Endothelial cell of hepatic sinusoid (primary cell): ENCODE data around the gene SCYL2.
"Not testable (repeated sequence)": the region's sequence is repeated elsewhere in the genome, so short reads cannot be mapped to it uniquely, and the experiment has no call there.

Experiments used
- in situ Hi-C: cut with HindIII; loops from 2 replicates; pipeline ENCODE4 v1.10.0; 2017; ENCODE audit warnings: low sequenced_read_pairs

Gene SCYL2, protein sequence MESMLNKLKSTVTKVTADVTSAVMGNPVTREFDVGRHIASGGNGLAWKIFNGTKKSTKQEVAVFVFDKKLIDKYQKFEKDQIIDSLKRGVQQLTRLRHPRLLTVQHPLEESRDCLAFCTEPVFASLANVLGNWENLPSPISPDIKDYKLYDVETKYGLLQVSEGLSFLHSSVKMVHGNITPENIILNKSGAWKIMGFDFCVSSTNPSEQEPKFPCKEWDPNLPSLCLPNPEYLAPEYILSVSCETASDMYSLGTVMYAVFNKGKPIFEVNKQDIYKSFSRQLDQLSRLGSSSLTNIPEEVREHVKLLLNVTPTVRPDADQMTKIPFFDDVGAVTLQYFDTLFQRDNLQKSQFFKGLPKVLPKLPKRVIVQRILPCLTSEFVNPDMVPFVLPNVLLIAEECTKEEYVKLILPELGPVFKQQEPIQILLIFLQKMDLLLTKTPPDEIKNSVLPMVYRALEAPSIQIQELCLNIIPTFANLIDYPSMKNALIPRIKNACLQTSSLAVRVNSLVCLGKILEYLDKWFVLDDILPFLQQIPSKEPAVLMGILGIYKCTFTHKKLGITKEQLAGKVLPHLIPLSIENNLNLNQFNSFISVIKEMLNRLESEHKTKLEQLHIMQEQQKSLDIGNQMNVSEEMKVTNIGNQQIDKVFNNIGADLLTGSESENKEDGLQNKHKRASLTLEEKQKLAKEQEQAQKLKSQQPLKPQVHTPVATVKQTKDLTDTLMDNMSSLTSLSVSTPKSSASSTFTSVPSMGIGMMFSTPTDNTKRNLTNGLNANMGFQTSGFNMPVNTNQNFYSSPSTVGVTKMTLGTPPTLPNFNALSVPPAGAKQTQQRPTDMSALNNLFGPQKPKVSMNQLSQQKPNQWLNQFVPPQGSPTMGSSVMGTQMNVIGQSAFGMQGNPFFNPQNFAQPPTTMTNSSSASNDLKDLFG

GRCh38 chr12:100266835-100267602 lies at the start of gene SCYL2, which contains the start of gene DEPDC4:
SCYL2 (plus strand) TSS chr12:100267177; CDS start chr12:100282971, 15,794 bp downstream.
DEPDC4 (minus strand) TSS chr12:100267079; CDS start chr12:100267076, 3 bp downstream.
- in situ Hi-C loops, result no loop called here

- in situ Hi-C loops, result no loop called here
These were observed 47.5 kb upstream of the SCYL2 start for GRCh38 chr12:100219328-100220109.

DNA sequence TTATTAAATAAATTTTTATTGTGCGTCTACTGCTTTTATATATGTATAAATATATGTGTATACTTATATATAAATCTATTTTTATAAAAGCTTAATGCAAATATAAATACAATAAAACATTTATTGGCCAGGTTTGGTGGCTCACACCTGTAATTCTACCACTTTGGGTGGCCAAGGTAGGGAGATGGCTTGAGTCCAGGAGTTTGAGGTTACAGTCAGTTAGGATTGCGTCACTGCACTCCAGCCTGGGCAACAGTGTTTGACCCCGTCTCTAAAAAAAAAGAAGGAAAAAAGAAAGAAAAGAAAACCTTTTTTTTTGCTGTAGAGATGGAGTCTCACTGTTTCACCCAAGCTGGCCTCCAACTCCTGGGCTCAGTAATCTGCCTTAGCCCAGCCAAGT lies 45.5 kb upstream of the SCYL2 start:
- in situ Hi-C loops, result no loop called here

DNA sequence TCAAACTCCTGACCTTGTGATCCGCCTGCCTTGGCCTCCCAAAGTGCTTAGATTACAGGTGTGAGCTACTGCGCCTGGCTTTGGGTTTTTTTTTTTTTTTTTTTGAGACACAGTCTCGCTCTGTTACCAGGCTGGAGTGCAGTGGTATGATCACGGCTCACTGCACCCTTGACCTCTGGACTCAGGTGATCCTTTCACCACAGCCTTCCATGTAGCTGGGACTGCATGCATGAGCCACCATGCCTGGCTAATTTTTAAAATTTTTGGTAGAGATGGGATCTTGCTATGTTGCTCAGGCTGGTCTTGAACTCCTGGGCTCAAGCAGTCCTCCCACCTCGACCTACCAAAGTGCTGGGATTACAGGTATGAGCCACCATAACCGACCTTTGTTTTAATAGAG lies 44.8 kb upstream of the SCYL2 start:
- in situ Hi-C loops, result not testable (repeated sequence)

DNA sequence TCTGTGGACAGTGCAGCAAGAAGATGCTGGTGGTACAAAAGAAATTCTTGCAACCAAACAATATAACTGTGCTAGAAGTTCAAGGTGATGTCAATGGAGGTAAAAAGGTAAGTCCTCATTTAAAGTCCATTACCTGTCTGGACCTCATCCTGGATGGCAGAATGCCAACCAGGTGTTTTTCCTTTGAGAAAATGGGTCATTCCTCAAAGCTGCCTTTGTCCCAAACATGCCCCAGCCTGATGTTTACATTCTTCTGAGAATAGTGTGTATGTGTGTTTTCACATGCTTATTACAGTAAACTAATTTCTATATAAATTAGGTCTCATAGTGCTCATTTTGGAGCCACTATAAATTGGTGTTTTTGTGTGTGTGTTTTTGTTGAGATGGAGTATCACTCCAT lies 41.5 kb upstream of the SCYL2 start:
- in situ Hi-C loops, result loop anchor here (5.0 kb wide), 2 partner anchors 102 to 337 kb away; no protein-coding TSS in a partner anchor

- in situ Hi-C loops, result loop anchor here (5.0 kb wide), 2 partner anchors 98 to 333 kb away; no protein-coding TSS in a partner anchor
These were observed 37.8 kb upstream of the SCYL2 start for GRCh38 chr12:100229036-100229635.

GRCh38 chr12:100229876-100230275 lies 37.1 kb upstream of the SCYL2 start:
- in situ Hi-C loops, result loop anchor here (5.0 kb wide), 2 partner anchors 97 to 332 kb away; no protein-coding TSS in a partner anchor

DNA sequence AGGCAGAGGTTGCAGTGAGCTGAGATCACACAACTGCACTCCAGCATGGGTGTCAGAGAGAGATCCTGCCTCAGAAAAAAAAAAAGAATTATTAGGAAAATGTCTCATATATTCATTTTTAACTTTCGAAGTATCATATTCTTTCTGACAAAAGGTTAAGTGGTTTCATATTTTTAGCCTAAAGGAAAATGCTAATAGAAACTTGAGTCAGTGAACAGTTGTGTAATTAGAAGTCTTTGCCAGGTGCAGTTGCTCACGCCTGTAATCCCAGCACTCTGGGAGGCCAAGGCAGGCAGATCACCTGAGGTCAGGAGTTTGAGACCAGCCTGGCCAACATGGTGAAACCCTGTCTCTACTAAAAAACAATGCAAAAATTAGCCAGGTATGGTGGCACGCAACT lies 35.1 kb upstream of the SCYL2 start:
- in situ Hi-C loops, result not testable (repeated sequence)

DNA sequence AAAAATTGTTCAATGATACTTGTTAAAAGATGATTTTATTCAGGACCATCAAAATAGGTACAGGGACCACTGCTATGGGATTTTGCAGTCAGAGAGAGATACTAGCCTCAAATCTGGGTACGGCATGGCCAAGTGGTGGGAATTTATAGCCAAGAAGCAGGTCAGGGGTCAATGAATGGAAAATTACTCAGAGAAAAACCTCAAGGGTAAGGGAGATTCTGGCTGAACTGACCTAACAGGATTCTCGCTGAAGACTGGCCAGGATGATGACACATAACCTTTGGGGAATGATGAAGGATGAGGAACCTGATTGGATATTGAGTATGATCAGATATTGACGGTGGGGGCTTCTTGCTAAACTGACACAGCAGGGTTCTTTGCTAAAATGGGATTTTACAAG lies 32.8 kb upstream of the SCYL2 start:
- in situ Hi-C loops, result no loop called here

GRCh38 chr12:100234591-100235304 lies 32.2 kb upstream of the SCYL2 start:
- in situ Hi-C loops, result no loop called here

- in situ Hi-C loops, result no loop called here
These were observed 28.2 kb upstream of the SCYL2 start for GRCh38 chr12:100238801-100239200.

- in situ Hi-C loops, result no loop called here
These were observed 27.4 kb upstream of the SCYL2 start for GRCh38 chr12:100239589-100239988.

DNA sequence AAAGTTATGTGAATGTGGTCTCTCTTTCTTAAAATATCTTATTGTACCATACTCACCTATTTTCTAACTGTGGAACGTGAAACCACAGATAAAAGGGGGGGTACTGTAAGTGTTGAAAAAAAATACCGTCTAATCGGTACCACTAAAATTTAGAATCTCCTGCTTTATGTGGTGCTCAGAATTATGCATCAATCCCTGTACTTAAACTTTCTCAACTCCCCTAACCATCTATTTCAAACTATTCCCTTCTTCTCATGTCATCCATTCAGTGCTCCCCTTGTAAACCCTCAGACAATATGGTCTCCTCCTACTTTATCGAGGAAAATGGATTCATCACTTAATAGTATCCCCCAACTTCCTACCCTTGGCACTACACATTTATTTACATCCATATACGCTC lies 23.8 kb upstream of the SCYL2 start:
- in situ Hi-C loops, result no loop called here

DNA sequence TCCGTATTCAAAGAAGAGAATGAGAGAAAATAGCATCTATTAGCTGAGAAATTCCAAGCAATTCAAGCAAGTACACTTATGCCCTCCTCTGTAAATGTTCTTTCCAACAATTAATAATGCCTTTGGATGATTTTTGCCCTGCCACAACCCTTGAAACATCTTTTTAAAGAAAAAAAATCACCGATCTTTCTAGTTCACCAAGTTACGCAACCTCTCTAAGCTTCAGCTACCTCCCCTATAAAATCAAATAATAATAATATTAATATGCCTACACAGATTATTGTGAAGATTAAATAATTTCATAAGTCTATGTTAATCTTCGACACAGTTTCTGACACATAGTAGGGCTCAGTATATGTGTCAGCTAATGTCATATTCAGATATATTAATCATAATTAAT lies 19.2 kb upstream of the SCYL2 start:
- in situ Hi-C loops, result no loop called here

GRCh38 chr12:100248886-100249285 lies 18.1 kb upstream of the SCYL2 start:
- in situ Hi-C loops, result no loop called here

- in situ Hi-C loops, result no loop called here
These were observed 17.0 kb upstream of the SCYL2 start for GRCh38 chr12:100249941-100250340.

- in situ Hi-C loops, result no loop called here
These were observed 15.1 kb upstream of the SCYL2 start for GRCh38 chr12:100251917-100252316.

DNA sequence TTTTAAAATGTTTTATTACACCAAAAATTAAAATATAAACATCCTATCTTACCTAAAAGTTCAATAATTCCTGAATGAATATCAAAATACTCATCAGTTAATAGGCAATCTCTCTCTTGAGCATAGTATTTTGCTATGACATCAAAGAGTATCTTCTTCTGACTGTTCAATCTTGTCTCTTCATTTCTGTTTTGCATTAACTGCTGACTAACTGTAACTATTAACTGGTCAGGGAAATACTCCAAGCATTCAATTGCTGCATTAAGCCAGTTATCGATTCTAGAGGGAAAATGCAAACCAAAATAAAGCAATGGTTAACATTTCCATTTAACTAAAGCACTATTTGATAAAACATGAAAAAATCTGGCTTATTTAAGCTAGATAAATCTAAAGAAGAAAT lies 13.5 kb upstream of the SCYL2 start:
- in situ Hi-C loops, result no loop called here

- in situ Hi-C loops, result no loop called here
These were observed 12.1 kb upstream of the SCYL2 start for GRCh38 chr12:100254876-100255275.
